HCT116 (cell line): Measurements from ENCODE around the gene MCOLN1.

Experiments used
- CTCF ChIP-seq, 3 experiments: fragments of 200-600 bp in 1 of 3; sonication (generic) in 1 of 3; IDR thresholded peaks in 2 of 3; conservative IDR thresholded peaks in 1 of 3; 2 replicates each; pipeline ENCODE4 v1.5.1; 2012 to 2017; ENCODE audit warnings: low read depth in 2 of 3, low read length in 2 of 3, antibody characterized with exemption in 1 of 3, borderline replicate concordance in 1 of 3, control low read depth in 1 of 3, mild to moderate bottlenecking in 1 of 3, mixed read lengths in 1 of 3, mixed run types in 1 of 3, moderate library complexity in 1 of 3; ENCODE audit not compliant: insufficient read depth in 1 of 3
- EZH2 ChIP-seq: fragments of 200-600 bp; sonication (generic); IDR thresholded peaks from 2 replicates; pipeline ENCODE4 v1.6.1; 2017; ENCODE audit warnings: antibody characterized with exemption, mixed run types
- POLR2A ChIP-seq: IDR thresholded peaks from 2 replicates; pipeline ENCODE4 v1.7.0; 2011; ENCODE audit warnings: borderline replicate concordance; ENCODE audit not compliant: insufficient read depth, insufficient read length; ENCODE audit errors: extremely low read depth

- TF ChIP-seq EZH2 (no peak), CTCF (IDR thresholded peaks at IDR 0.05 in 2 of 3, conservative IDR thresholded peaks at IDR 0.05 in 1 of 3; ENCODE audit: borderline replicate concordance in 1 of 3, insufficient read depth in 1 of 3, low read depth in 2 of 3, low read length in 2 of 3) (no peak), POLR2A (no peak)
Measured at GRCh38 chr19:7520131-7521051, 2.0 kb upstream of the MCOLN1 start.
